ENCODE data around the gene ARRDC3.

Gene ARRDC3

DNA sequence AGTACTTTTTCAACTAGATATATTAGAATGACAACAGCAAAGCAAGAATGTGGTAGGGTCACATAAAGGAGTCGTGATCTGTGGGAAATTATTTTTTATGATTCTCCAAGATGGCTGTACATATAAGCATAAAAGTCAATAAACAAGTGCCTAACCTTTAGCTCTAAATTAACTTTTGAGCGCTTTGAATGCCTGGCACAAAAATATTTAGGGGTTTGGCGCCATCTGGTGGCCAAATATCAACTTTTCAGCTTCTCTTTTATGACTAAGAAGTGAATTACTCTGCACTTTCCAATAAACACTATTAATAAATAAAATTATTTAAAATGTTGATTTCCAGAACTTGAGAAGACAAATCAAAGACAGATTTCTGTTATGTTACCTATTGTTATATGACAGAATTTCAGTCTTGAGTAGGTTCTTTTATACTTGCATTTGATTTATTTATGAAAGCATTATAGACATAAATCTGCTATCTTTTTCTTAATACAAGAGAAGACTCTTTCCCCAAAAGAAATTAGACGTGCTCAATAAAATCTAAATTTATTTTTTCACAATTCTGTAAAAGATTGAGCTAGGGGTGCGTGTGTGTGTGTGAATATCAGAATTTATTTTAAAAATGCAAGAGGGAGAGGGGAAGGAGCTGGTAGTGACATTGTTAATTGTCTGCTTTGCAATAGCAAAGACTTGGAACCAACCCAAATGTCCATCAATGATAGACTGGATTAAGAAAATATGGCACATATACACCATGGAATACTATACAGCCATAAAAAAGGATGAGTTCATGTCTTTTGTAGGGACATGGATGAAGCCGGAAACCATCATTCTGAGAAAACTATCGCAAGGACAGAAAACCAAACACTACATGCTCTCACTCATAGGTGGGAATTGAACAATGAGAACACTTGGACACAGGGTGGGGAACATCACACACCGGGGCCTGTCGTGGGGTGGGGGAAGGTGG is 36.7 kb upstream of the ARRDC3 start:
- H3K4me3 ChIP-seq (ENCODE audit: low read depth, low read length): no peak overlapping the region
- DNase-seq (ENCODE audit: low read depth): peak; percentile 52
- in situ Hi-C loops (cut with HindIII; ENCODE audit: low sequenced_read_pairs): no loop called here
- TF ChIP-seq, protein P1, sequence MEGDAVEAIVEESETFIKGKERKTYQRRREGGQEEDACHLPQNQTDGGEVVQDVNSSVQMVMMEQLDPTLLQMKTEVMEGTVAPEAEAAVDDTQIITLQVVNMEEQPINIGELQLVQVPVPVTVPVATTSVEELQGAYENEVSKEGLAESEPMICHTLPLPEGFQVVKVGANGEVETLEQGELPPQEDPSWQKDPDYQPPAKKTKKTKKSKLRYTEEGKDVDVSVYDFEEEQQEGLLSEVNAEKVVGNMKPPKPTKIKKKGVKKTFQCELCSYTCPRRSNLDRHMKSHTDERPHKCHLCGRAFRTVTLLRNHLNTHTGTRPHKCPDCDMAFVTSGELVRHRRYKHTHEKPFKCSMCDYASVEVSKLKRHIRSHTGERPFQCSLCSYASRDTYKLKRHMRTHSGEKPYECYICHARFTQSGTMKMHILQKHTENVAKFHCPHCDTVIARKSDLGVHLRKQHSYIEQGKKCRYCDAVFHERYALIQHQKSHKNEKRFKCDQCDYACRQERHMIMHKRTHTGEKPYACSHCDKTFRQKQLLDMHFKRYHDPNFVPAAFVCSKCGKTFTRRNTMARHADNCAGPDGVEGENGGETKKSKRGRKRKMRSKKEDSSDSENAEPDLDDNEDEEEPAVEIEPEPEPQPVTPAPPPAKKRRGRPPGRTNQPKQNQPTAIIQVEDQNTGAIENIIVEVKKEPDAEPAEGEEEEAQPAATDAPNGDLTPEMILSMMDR (IDR thresholded peaks at IDR 0.05; ENCODE audit: low read depth, low read length, missing control alignments): peak; percentile 55

DNA sequence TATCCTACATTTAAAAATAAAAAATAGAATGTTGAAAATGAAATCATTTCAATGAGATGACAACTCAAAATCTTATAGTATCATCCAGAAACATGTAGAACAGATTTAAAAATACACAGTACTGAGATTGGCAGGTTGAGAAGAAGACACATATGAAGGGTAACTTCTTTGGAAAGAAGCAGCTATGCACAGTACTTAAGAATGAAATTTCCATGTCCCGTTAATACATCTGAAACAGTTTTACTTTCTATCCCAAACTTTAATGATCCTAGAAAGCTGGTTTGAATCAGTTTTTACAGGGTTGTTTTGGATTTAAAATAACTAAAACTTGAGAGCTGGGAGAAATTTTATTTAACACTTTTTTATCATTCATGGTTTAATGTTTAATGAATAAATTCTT is 36.0 kb upstream of the ARRDC3 start:
- no peak for DNase-seq (ENCODE audit: low read depth)
- in situ Hi-C loops (cut with HindIII; ENCODE audit: low sequenced_read_pairs): no loop called here
- H3K4me3 ChIP-seq (ENCODE audit: low read depth, low read length): no peak overlapping the region
- TF ChIP-seq, protein P1 (IDR thresholded peaks at IDR 0.05; ENCODE audit: low read depth, low read length, missing control alignments): no peak

DNA sequence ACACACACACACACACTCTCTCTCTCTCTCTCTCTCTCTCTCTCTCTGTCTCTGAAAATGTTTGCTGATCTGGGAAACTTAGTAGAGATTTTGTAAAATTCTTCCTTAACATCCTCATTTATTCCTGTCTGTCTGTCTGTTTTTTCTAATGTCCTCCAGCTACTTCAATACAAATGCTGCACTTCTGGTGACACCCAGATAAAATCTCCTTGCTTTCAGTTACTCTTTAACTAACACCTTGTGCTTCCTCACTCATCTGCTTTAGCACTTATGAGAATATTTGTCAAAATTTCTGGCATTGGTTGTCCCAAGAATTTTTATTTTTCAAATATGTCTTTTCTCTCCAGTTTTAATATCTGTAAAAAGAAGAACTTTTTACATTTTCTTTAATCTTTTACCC is 35.0 kb upstream of the ARRDC3 start:
- in situ Hi-C loops (cut with HindIII; ENCODE audit: low sequenced_read_pairs): no loop called here
- DNase-seq (ENCODE audit: low read depth): no peak
- TF ChIP-seq, protein P1 (IDR thresholded peaks at IDR 0.05; ENCODE audit: low read depth, low read length, missing control alignments): no peak
- no peak overlapping the region for H3K4me3 ChIP-seq (ENCODE audit: low read depth, low read length)

DNA sequence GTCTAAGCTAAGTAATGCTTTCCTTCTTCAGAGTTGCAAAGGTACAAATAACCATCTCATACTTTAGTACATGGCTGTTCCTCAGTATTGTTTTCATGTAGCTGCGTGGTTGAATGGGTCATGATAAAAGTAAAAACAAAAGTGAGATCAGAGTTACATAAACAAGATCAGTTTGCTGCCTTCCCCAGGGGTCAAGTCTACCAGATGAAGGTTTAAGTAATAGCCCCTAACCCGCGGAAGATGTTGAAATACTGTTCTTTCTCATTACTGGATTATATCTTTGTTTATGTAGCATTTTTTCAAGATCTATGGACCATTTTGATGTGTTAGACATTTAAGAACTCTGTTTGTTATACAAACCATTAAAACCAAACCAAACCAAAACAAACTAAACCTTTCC is 34.1 kb upstream of the ARRDC3 start:
- TF ChIP-seq, protein P1 (IDR thresholded peaks at IDR 0.05; ENCODE audit: low read depth, low read length, missing control alignments): no peak
- H3K4me3 ChIP-seq (ENCODE audit: low read depth, low read length): no peak overlapping the region
- in situ Hi-C loops (cut with HindIII; ENCODE audit: low sequenced_read_pairs): no loop called here
- peak; percentile 3 for DNase-seq (ENCODE audit: low read depth)

DNA sequence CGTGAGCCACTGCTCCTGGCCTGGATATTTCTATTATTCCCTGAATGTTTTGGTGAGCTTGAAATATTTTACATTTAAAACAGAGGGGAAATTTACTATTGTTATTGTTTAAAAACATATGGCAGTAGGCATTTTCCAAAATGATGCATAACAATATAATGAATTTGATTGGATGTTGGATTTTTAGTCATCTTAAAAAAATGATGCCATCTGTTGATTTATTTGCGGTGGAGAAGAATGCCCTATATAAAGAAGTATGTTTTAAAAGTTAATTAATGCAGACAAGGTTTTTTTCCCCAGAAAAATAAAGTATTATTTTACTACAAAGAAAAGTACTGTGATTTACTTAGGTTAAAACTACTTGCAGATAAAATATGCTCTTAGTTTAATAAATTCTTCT is 33.4 kb upstream of the ARRDC3 start:
- no peak overlapping the region for H3K4me3 ChIP-seq (ENCODE audit: low read depth, low read length)
- in situ Hi-C loops (cut with HindIII; ENCODE audit: low sequenced_read_pairs): no loop called here
- DNase-seq (ENCODE audit: low read depth): no peak
- TF ChIP-seq, protein P1 (IDR thresholded peaks at IDR 0.05; ENCODE audit: low read depth, low read length, missing control alignments): no peak

DNA sequence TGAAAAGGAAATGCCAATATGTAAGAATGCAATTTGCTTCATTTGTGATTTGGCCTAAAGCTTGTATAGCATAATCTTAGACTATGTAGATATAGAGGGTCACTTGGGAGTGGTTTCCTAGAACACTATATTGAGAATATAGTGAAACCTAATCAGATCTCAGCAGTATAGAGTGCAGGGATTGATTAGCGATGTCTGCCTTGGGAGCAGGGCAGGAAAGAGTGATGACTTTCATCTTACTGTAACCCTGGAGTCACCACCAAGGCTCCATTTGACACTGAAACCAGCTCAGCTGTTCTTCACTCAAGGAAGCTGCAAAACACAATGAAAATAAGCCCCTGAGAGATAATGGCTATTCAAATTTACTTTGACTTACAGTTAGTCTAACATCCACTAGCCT is 26.2 kb upstream of the ARRDC3 start:
- H3K4me3 ChIP-seq (ENCODE audit: low read depth, low read length): no peak overlapping the region
- TF ChIP-seq, protein P1 (IDR thresholded peaks at IDR 0.05; ENCODE audit: low read depth, low read length, missing control alignments): no peak
- in situ Hi-C loops (cut with HindIII; ENCODE audit: low sequenced_read_pairs): no loop called here
- DNase-seq (ENCODE audit: low read depth): no peak
